A549 treated with Hydrocortisone at 1 μM for 4 hours (cell line): ENCODE data around the gene HSPD1. TPM values are rescaled to one million over a fixed set of nuclear protein-coding genes. Genes with fewer than 3 reads are reported as not detected.

Source experiments
- total RNA-seq: library from RNA; stranded (reverse); fragments of 200-300 nt; extraction: Qiagen RNA extraction; gene quantifications from 5 replicates; pipeline ENCODE4 v1.2.3, GENCODE V29; 2022

Gene HSPD1
- 545 to 778 TPM (median 597 TPM) in 5 replicates for total RNA-seq

GRCh38 chr2:197499594-197500502 is at the start of gene HSPD1, which contains the start of gene HSPE1:
HSPD1 (minus strand) TSS chr2:197499840; CDS start chr2:197498848, 992 bp downstream.
HSPE1 (plus strand) TSS chr2:197500379; CDS start chr2:197500437, 58 bp downstream.

GRCh38 chr2:197515739-197516392 is 16.2 kb upstream of the HSPD1 start, which contains the start of gene MOB4:
MOB4 (plus strand) TSS chr2:197516066; CDS start chr2:197516087, 21 bp downstream.

GRCh38 chr2:197453123-197453913 is 46.3 kb downstream of the HSPD1 start, which contains the start of gene COQ10B:
COQ10B (plus strand) TSS chr2:197453552; CDS start chr2:197453561, 9 bp downstream.

Other genes with a start within 250 kb of the HSPD1 start
- gene ANKRD44, start 189.1 kb downstream of the HSPD1 start, total RNA-seq: 1.4 to 3.1 TPM (median 2.3 TPM) in 5 replicates
- gene SF3B1, start 64.8 kb downstream of the HSPD1 start, total RNA-seq: 123 to 138 TPM (median 127 TPM) in 5 replicates
- gene COQ10B, start 46.3 kb downstream of the HSPD1 start, total RNA-seq: 15.9 to 22.1 TPM (median 17.7 TPM) in 5 replicates
- 431 to 752 TPM (median 465 TPM) in 5 replicates for gene HSPE1, start 539 bp upstream of the HSPD1 start, total RNA-seq
- gene MOB4, start 16.2 kb upstream of the HSPD1 start, total RNA-seq: 21.7 to 37.7 TPM (median 26.8 TPM) in 5 replicates
- 0.02 TPM in 1 of 5 replicates, not detected in the others for gene RFTN2, start 175.7 kb upstream of the HSPD1 start, total RNA-seq
- 11.4 to 14.5 TPM (median 12.0 TPM) in 5 replicates for gene MARS2, start 205.5 kb upstream of the HSPD1 start, total RNA-seq